ENCODE results near the gene GALNT9.
"Not testable (repeated sequence)": the region's sequence is repeated elsewhere in the genome, so short reads cannot be mapped to it uniquely, and the experiment has no call there.

Gene GALNT9

GRCh38 chr12:132329036-132329719 is at the start of gene GALNT9:
GALNT9 (minus strand) TSS chr12:132329589; CDS start chr12:132329203, 386 bp downstream.
- no peak for DNase-seq
- in situ Hi-C loops (cut with MboI; ENCODE audit: low pct_unique_long_range_greater_than_20kb, low sequenced_read_pairs) = no loop called here

GRCh38 chr12:132379057-132379456 is 49.7 kb upstream of the GALNT9 start:
- DNase-seq; in situ Hi-C loops (cut with MboI; ENCODE audit: low pct_unique_long_range_greater_than_20kb, low sequenced_read_pairs): not testable (repeated sequence)

- in situ Hi-C loops (cut with MboI; ENCODE audit: low pct_unique_long_range_greater_than_20kb, low sequenced_read_pairs) = no loop called here
- no peak for DNase-seq
These were observed 47.8 kb upstream of the GALNT9 start for GRCh38 chr12:132377147-132377546.

DNA sequence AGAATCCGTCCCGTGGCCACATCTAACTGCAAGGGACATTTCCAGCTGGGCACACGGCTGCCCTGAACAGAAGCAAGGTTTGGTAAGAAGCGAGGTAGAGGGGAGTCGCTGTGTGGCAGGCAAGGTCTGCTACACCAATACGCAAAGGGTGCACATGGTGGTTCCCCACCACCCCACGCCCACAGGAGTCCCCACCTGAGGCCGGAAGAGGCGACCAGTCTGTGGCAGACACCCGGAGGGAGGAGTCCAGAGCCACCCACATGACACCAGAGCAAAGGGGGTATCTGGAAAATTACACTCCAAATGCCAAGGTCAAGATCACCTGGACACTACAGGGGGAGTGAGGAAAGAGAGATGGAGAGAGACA is 47.1 kb upstream of the GALNT9 start:
- in situ Hi-C loops (cut with MboI; ENCODE audit: low pct_unique_long_range_greater_than_20kb, low sequenced_read_pairs) = no loop called here
- no peak for DNase-seq

- in situ Hi-C loops (cut with MboI; ENCODE audit: low pct_unique_long_range_greater_than_20kb, low sequenced_read_pairs) = no loop called here
- no peak for DNase-seq
These were observed 46.5 kb upstream of the GALNT9 start for GRCh38 chr12:132375747-132376463.

DNA sequence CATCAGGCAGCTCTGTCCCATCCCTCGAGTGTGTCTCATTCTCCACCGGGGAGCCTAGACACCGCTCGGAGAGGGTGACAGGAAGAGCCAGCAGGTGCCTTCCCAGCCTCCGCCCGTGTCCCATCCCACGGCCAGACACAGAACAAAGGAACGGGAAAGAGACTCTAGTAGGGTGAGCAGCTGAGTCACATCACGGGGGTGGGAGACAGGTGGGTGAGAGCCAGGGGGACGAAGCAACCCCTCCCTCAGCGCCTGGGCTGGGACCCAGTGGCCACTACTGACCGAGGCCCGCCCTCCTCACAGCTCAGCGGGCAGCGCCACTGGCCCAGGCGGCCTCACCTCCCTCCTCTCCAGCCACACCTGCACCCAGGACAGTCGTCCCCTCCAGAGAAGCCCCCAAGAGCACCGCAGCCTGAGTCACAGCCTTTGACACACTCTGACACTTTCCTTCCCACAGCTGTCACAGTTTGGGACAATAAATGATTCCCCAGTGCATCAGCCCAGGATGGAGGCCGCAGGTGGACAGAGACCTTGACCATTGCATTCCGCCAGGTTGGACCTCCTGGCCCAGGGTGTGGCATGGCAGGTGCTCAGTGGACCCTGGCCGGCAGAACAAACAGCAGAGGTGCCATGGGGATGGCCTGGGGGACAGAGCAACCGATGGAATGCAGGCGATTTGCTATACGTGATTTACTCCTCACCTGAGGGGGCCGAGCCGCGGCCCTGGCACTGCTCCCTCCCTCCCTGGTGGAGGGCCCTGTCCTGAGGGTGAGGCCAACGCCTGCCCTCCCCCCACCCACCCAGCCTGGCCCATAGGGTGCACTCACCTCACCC is 45.4 kb upstream of the GALNT9 start:
- no peak for DNase-seq
- in situ Hi-C loops (cut with MboI; ENCODE audit: low pct_unique_long_range_greater_than_20kb, low sequenced_read_pairs) = no loop called here

DNA sequence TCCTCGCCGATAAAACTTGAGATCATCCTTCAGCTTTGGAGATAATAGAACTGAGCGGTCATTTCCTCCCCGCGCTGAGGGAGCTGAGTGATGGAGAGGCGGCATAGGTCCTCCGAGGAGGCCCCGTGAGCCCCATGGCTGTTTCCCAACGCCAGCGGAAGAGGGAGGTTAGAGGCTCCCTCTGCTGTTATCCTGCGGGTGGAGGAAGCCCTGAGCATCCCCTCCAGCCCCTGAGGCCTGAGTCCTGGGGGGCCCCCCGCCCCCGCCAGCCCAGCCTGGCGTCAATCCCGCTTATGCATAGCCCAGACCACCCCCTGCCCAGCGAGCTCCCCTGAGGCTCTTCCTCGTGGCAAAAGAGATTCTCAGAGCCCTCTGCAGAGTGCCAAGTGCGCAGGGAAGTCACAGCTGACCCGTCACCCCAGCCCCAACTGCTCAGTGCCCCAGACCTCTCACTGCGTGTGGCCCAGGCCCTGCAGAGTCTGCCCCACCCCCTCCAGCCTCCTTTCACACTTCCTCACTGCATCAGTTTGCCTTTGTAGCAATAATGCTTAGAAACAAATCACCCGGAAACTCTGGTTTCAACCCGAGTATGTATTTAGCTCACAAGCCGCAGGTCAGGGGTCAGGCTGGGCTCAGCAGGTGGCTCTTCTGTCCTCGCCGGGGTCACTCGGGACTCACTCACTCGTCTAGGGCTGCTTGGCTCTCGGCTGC is 44.7 kb upstream of the GALNT9 start:
- in situ Hi-C loops (cut with MboI; ENCODE audit: low pct_unique_long_range_greater_than_20kb, low sequenced_read_pairs) = no loop called here
- DNase-seq = peak; percentile 11

DNA sequence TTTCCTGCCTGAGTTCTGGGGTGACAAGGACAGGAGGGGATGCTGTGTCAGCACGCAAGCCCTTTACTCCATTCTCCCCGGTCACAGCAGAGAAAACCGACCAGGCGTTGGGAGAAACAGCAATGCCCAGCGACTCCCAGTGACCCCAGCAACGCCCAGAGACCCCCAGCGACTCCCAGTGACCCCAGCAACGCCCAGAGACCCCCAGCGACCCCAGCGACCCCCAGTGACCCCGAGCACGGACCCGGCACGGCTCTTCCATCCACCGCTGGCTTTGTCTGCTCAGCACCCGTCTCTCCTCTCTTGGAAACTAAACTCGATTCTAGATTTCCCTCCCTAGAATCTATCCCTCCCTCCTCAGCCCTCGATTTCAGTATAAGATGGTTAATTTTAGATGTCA is 38.5 kb upstream of the GALNT9 start:
- in situ Hi-C loops (cut with MboI; ENCODE audit: low pct_unique_long_range_greater_than_20kb, low sequenced_read_pairs) = no loop called here
- DNase-seq = no peak

GRCh38 chr12:132367071-132367851 is 37.9 kb upstream of the GALNT9 start:
- in situ Hi-C loops (cut with MboI; ENCODE audit: low pct_unique_long_range_greater_than_20kb, low sequenced_read_pairs) = no loop called here

GRCh38 chr12:132366341-132366861 is 37.0 kb upstream of the GALNT9 start:
- in situ Hi-C loops (cut with MboI; ENCODE audit: low pct_unique_long_range_greater_than_20kb, low sequenced_read_pairs) = no loop called here
- DNase-seq = no peak

More at GRCh38 chr12:132367071-132367851, 37.9 kb upstream of the GALNT9 start:
- no peak for DNase-seq

- in situ Hi-C loops (cut with MboI; ENCODE audit: low pct_unique_long_range_greater_than_20kb, low sequenced_read_pairs) = no loop called here
- DNase-seq = no peak
These were observed 35.8 kb upstream of the GALNT9 start for GRCh38 chr12:132365226-132365625.

DNA sequence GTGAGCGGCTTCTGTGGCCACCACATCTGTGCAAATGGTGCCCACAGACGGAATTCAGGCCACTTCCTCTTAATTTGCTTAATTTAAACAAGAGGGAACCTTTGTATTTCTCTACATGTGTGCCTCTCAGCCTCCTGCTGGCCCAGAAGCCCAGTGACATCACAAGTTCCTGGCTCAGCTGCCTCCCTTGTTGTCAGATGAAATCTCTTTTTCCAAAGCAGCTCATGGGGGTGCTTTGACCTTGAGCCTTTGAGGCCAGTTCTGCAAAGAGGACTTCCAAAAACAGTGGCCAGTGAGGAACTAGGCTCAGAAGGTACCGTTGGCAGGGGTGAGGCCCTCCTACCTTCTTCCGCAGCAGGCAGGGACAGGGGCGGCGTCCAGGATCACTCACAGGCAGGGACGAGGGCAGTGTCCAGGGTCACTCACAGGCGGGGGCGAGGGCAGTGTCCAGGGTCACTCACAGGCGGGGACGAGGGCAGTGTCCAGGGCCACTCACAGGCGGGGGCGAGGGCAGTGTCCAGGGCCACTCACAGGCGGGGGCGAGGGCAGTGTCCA is 35.0 kb upstream of the GALNT9 start:
- no peak for DNase-seq
- in situ Hi-C loops (cut with MboI; ENCODE audit: low pct_unique_long_range_greater_than_20kb, low sequenced_read_pairs) = no loop called here

DNA sequence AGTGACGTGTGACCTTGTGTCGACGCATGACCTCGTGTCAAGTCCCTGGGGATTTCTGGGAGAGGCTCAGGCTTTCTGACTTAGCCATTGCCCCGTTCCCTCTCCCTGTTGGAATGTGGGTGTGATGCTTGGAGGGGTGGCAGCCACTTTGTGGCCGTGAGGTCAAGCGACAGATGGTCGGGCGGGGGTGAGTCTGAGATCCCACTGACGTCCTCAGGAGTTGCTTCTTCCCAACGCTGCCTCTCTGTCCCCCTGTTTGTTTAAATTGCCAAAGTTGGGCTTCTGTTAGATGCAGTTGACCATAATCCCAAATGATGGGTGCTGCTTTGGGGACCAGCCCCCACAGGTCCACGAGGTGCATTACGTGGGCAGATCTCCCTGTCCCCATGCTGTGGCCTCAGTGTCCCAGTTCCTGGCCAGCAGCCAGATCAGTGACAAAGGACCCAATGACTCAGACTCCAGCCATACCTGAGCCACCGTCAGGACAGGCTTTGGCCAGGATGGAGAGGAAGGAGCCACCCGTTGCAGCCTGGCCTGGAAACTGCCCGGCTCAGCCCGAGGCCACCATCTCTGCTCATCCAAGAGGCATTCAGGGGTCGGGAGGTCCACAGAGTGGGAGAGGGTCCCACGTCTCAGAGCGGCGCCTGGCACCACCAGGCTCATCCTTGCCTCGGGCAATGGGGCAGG is 34.4 kb upstream of the GALNT9 start:
- DNase-seq = no peak
- in situ Hi-C loops (cut with MboI; ENCODE audit: low pct_unique_long_range_greater_than_20kb, low sequenced_read_pairs) = no loop called here

DNA sequence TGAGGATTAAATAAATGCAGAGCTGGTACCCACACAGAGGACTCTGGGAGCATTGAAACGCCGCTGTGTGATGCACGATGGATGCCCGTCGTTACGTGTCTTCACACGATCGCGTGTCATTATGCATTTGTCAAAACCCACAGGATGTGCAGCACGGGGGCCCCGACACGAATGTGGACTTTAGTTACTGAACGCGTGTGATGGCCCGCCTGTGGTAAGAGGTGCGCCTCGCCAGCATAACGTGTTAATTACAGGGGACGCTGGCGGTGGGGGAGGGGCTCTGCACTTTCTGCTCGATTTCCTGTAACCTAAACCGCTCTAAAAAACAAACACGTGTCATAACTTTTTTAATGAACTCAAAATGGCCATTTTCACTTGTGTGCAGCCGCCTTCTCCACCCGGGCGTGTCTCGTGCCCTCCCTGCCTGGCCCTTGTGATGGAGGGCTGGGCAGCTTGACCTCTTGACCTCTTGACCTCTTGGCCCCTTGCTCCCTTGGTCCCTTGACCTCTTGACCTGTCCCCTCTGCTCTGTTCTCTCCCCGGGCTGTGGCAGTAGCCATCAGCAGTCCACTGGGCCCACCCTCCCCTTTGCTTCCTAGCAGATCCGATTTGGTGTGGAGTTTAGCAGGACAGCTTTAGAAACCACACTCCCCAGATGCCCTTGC is 33.7 kb upstream of the GALNT9 start:
- in situ Hi-C loops (cut with MboI; ENCODE audit: low pct_unique_long_range_greater_than_20kb, low sequenced_read_pairs) = no loop called here
- DNase-seq = no peak

GRCh38 chr12:132360906-132361777 is 31.8 kb upstream of the GALNT9 start:
- DNase-seq = no peak
- in situ Hi-C loops (cut with MboI; ENCODE audit: low pct_unique_long_range_greater_than_20kb, low sequenced_read_pairs) = no loop called here

GRCh38 chr12:132360410-132360809 is 31.0 kb upstream of the GALNT9 start:
- no peak for DNase-seq
- in situ Hi-C loops (cut with MboI; ENCODE audit: low pct_unique_long_range_greater_than_20kb, low sequenced_read_pairs) = no loop called here
